HG02840 (cell line): ENCODE data around the gene PPIC.
"Not testable (repeated sequence)": the region's sequence is repeated elsewhere in the genome, so short reads cannot be mapped to it uniquely, and the experiment has no call there.

Source experiments
- ATAC-seq: cut with Tn5 transposase; IDR thresholded peaks from one replicate; pipeline ENCODE4 v1.9.1; 2021; ENCODE audit warnings: mild to moderate bottlenecking, moderate library complexity, moderate number of reproducible peaks; ENCODE audit not compliant: unreplicated experiment, low FRiP score

Gene PPIC

DNA sequence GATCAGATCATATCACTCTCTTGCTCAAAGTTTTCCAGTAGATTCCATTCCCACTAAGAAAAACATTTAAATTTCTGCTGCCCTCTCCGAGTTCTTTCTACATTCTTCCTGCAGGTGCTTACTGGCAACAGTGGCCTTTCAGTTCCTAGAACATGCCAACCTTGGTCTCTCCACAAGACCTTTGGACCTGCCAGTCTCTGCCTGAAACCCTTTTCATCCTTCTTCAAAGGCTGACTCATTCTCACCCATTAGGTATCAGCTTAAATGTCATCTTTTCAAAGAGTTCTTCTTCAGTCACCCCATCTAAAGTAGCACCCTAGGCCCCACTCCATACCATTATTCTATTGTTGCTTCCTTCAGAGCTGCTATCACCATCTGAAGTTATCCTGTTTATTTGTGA is 21.8 kb downstream of the PPIC start:
- ATAC-seq = no peak

DNA sequence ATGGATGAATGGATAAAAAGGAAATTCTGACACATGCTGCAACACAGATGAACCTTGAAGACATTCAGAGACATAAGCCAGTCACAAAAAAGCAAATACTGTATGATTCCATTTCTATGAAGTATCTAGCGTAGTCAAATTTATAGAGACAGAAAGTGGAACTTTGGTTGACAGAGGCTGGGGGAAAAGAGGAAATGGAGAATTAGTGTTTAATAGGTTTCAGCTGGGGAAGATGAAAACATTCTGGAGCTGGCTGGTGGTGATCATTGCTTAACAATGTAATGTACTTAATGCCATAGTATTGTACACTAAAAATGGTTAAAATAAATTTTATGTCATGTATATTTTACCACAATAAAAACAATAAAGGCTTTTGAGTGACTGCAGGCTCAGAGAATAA is 24.2 kb downstream of the PPIC start:
- no peak for ATAC-seq

DNA sequence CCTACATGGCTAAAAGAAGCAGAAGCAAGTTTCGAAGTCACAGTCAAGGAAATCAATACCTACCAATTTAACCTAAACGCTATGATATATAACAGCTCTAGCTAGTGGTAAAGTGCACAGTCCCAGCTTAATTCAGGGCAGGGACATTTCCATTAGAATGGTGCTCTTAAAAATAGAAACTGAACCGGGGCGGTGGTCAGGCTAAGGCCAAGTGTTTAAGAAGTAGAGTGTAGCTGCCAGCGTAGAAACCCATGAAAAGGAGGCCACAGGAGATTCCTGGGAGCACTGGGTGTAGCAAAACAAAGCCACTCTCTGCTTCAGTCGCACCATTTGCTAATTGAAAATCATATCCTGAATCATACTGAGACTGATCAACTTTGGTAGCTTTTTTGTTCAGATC is 28.8 kb downstream of the PPIC start:
- ATAC-seq = no peak

DNA sequence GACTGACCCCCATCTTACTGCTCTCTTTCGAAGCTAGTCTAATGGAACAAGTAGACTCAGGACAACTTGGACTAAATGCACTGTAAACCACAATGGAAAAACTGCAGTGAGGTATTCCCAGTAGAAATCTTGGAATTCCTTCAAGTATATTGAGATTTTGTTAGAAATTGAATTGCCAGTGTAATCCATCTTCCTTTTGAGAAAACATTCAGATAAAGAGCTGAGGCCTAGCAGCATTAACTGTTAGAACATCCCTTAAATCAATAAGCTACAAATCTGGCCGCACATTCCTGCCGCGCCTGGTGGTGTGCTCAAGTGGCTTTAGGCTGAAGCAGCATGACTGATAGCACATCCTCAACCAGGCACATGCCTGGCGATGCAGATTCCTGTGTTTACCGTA is 29.3 kb downstream of the PPIC start:
- ATAC-seq = no peak

DNA sequence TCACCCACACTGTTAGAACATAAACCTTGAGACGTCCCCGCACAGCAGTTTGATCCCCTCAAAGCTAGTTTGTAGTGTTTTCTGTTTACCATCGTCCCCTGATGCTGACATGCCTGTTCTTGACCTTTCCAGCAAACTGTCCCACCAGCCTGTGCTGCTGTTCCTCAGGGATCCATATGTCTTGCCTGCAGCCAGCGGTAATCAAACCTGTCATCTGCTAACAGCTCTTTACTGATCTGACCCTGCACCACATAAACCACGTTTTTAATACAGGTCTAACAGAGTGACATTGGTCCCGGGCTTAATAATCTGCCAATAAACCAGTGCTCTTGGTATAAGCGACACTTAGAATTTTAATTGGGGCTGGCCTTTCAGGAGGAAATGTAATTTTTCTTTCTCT is 34.7 kb downstream of the PPIC start:
- ATAC-seq = no peak

- ATAC-seq = no peak
Measured at GRCh38 chr5:123000731-123001130, 35.8 kb downstream of the PPIC start.

DNA sequence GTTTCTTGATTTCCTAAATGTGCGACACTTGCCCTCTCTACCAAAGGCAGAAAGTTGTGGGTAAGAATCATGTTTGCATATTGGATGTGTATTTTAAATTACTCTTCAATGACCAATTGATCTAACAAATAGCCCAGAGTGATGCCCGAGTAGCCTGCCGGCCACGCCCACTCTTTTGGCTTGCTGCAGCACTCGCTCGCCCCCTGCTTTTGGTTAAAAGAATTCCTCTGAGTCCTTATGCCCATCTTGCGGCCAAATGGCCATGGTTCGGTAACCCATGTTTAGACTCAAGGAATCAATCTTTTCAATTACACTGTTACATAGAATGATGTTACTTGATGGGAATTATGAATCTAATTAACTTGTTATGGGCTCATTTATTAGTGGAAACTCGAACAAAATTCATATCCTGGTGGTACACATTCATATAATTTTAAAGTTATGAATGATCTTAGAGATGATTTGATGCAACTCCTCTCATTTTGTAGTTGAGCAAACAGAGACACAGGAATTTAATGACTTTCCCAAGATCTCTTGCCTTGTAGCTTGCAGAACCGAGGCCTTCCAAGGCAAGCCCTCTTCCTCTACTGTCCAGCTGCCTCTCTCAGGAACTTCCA is 36.5 kb downstream of the PPIC start:
- ATAC-seq = peak; percentile 68

GRCh38 chr5:122997294-122997693 is 39.2 kb downstream of the PPIC start:
- no peak for ATAC-seq

DNA sequence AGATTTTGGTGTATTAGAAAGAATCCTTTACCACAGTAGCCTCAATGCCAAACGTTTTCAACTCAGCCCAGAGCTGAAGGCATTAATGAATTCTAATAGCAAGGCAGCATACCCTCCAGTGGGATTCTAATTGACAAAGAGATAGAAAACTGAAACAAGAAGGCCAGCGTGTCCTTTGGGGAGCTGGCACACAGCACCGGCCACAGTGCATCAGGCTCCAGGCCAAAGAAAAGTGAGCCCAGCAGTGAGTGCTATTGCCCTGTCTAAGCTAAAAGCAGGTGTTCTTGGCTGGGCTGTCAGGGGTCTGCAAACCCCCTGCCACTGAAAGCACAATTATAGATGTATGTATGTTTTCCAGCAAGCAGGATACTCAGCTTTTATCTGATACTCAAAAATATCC is 40.4 kb downstream of the PPIC start:
- ATAC-seq = no peak

GRCh38 chr5:122985954-122986721 is 50.4 kb downstream of the PPIC start:
- peak; percentile 81 for ATAC-seq

DNA sequence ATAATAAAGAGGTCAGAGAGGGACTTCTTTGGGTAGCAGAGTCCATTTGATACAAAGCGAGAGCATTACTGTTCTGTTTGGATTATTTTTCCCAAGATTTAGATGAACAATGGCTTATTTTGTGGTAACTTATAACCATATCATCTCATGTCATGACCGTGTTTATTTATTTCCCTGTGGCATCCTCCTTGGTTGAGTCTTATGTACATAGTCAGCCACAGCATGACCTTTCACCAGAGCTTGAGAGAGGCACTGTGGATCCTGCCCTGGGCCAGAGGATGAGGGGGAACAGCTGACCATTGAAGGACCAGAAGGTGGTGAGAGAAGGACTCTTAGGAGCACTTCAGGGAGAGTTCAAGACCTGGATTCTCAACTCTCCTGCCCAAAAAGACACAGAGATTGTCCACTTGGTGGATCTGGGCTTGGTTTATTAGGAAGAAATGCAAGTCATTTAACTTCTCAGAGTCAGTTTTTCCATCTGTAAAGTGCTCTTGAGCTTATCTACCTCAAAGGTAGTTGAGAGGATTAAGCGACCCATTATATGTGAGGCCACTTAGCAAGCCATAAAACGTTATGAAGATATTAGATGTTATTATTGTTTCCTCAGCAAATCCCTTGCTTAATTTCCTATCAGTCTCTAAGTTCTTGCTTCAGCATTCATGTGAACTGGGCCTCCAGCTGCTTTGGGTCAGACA is 51.4 kb downstream of the PPIC start:
- ATAC-seq = no peak

DNA sequence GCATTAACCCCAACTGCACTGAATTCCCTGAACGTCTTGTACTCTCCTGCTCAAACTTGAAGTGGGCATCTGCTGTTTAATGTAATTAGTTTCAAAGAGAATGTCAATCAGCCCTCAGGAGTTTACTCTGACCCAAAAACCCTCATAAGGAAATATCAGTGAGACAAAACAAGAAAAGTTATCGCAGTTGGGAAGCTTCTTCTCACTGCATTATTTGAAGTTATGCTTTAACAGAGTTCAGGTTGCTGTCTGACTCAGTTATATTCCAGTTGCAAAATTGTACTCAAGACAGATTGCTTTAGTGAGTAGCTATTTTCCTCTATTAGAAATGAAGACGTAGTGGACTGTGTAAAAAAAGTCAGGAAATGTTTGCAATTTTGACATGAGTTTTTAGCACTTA is 52.1 kb downstream of the PPIC start:
- no peak for ATAC-seq

- ATAC-seq = no peak
Measured at GRCh38 chr5:122982376-122982775, 54.1 kb downstream of the PPIC start.

GRCh38 chr5:122981846-122982245 is 54.7 kb downstream of the PPIC start:
- no peak for ATAC-seq

DNA sequence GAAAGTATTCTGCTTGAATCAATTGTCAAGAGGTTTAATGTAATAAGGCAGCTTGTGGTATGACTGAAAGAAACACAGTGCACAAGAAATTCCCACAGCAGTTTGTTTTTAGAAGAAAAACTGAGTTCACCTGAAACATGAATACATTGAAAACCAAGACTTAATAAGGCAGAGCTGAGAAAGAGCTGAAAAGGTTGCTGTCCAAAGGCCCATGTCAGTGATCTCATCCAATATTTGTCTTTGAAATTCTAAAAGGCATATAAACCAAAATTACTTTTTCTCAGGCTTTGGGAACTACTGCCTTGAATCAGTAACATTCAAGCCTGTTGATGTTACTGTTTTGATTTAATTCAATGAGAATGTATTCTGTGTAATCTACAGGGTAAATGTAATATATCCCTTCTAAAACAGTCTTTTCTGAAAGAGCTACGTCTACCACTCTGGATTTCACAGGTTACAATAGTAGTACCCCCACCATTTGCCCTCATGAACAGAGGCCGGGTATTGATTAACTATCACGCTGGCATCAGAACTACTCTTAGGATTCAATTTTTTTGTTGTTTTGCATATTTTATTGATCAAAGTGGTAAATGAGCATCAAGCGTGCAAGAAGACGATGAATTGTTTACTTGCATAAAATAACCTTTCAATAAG is 57.8 kb downstream of the PPIC start:
- no peak for ATAC-seq

DNA sequence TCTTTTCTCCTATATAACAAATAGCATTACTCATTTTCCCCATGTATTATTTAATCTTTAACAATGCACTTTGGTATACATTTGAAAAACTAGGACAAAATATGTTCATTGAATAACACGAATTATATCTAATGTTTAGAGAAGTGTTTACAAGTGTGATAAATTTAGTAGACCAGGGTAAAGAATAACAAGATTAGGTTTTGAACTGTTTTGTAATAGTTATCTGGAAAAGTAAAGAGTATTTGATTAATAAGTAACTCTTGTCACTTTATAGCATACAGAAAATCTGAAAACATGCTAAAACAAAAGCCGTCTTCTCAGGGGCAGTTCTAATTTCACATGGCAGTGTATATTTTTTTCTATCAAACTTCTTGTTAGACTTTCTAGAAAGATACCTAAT is 58.5 kb downstream of the PPIC start:
- no peak for ATAC-seq

- no peak for ATAC-seq
Measured at GRCh38 chr5:122977319-122977718, 59.2 kb downstream of the PPIC start.

DNA sequence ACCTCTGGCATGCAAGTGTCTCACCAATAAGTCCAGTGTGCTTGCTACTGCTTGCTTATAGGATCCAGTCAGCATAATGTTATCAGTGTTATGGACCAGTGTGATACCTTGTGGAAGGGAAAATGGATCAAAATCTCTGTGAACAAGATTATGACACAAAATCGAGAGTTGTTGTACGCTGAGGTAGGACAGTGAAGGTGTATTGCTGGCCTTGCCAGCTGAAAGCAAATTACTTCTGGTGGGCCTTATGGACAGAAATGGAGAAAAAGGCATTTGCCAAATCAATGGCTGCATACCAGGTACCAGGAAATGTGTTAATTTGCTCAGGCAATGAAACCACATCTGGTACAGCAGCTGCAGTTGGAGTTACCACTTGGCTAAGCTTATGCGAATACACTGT is 62.3 kb downstream of the PPIC start:
- ATAC-seq = not testable (repeated sequence)

GRCh38 chr5:122973759-122974158 is 62.8 kb downstream of the PPIC start:
- not testable (repeated sequence) for ATAC-seq
